ENCODE results near the gene RFLNA. TPM values are rescaled to one million over a fixed set of nuclear protein-coding genes. Genes with fewer than 3 reads are reported as not detected.

The RFLNA gene
- total RNA-seq (2014; rRNA removed; shearing (Covaris generic)) (16.2 and 20.4 TPM in 2 replicates), polyA plus RNA-seq (2016; fragmentation: Nextera tagmentation; extraction: Ambion mirVana) (3.8 and 3.9 TPM in 2 replicates)
- long read RNA-seq, partial matches to known transcripts = 0 of 2 reads
- long read RNA-seq, other reads (novel, unspliced or antisense) = 1 of 2 reads

GRCh38 chr12:124294780-124295341, at the start of gene RFLNA:
Gene RFLNA (plus strand): TSS chr12:124295093. CDS start chr12:124295430, 337 bp downstream.
- no peak within 1 kb of the TSS for H3K27ac Mint-ChIP-seq
- H3K4me1 ChIP-seq (ENCODE audit: insufficient read depth) = peaks cover 33% of the 10 kb centered on the region
- H3K36me3 Mint-ChIP-seq (ENCODE audit: low read depth) = peaks cover 4% of the 10 kb centered on the region; the same call in 2 of the 3 replicates
- no peaks in the 10 kb centered on the region; the same call in 1 of the 2 replicates for H4K20me1 ChIP-seq (replicated peaks; ENCODE audit: insufficient read depth)
- H3K4me2 ChIP-seq = peak within 1 kb of the TSS; percentile 92
- no peak within 1 kb of the TSS for H3K27ac ChIP-seq (ENCODE audit: low read depth)
- peak within 1 kb of the TSS; percentile 80 for H3K4me3 Mint-ChIP-seq
- H3K27me3 Mint-ChIP-seq (ENCODE audit: insufficient read depth, low read depth, poor library complexity) = peaks cover 30% of the 10 kb centered on the region
- H3K4me3 ChIP-seq = peak within 1 kb of the TSS; percentile 66
- no peaks in the 10 kb centered on the region for H3K36me3 ChIP-seq (ENCODE audit: insufficient read depth)
- DNase-seq (ENCODE audit: low spot score) (peak; percentile 78), ATAC-seq (peak; percentile 74)
- no peaks in the 10 kb centered on the region for H3K9me2 ChIP-seq (ENCODE audit: insufficient read depth)
- peak within 1 kb of the TSS; percentile 90; the same call in 1 of the 2 replicates for H2AFZ ChIP-seq
- peaks cover 29% of the 10 kb centered on the region for H3K27me3 ChIP-seq (ENCODE audit: insufficient read depth)
- H3F3A ChIP-seq (replicated peaks; ENCODE audit: low read depth) = peaks cover 8% of the 10 kb centered on the region; the same call in 1 of the 2 replicates
- H3K9me3 Mint-ChIP-seq = no peaks in the 10 kb centered on the region
- H3K79me2 ChIP-seq (replicated peaks; ENCODE audit: insufficient read depth) = peaks cover 23% of the 10 kb centered on the region
- peaks cover 47% of the 10 kb centered on the region for H3K4me1 Mint-ChIP-seq
- TF ChIP-seq ZNF331 (CRISPR knock-in tag; IDR thresholded peaks at IDR 0.05; ENCODE audit: low read depth) (no peak), ETS1 (IDR thresholded peaks at IDR 0.05) (no peak), JUNB (IDR thresholded peaks at IDR 0.05; ENCODE audit: unreplicated experiment) (no peak), EZH2 (IDR thresholded peaks at IDR 0.05; ENCODE audit: low read depth, unreplicated experiment) (no peak), ZNF462 (CRISPR knock-in tag; IDR thresholded peaks at IDR 0.05) (no peak), POLR2AphosphoS5 (IDR thresholded peaks at IDR 0.05; ENCODE audit: low read depth) (no peak), CTCF (conservative IDR thresholded peaks at IDR 0.05; ENCODE audit: low read depth in 2 of 2) (no peak), NANOG (IDR thresholded peaks at IDR 0.05; ENCODE audit: borderline replicate concordance) (no peak), REST (IDR thresholded peaks at IDR 0.05; ENCODE audit: unreplicated experiment) (no peak), STAT1 (IDR thresholded peaks at IDR 0.05; ENCODE audit: unreplicated experiment) (no peak), CREB1 (CRISPR knock-in tag; IDR thresholded peaks at IDR 0.05; ENCODE audit: low read depth) (no peak), EZH2phosphoT487 (IDR thresholded peaks at IDR 0.05; ENCODE audit: unreplicated experiment) (no peak), ZNF114 (CRISPR knock-in tag; IDR thresholded peaks at IDR 0.05) (no peak)

All from GM23338 (cell line).